Fibroblast of skin of abdomen (primary cell): ENCODE results near the gene SYTL5.
A peak's percentile ranks its signal among the peaks of the same experiment; 100 is the strongest.

ENCODE experiments used
- DNase-seq: peaks from one replicate; pipeline ENCODE4 v3.0.0-alpha.2; 2013

Gene SYTL5

GRCh38 chrX:38150993-38151392 is 144.6 kb downstream of the SYTL5 start:
- DNase-seq = no peak

GRCh38 chrX:38151441-38151840 is 145.1 kb downstream of the SYTL5 start:
- peak; percentile 92 for DNase-seq

GRCh38 chrX:38154340-38154739 is 148.0 kb downstream of the SYTL5 start:
- DNase-seq = no peak

GRCh38 chrX:38154818-38155217 is 148.5 kb downstream of the SYTL5 start:
- DNase-seq = no peak

- no peak for DNase-seq
Measured at GRCh38 chrX:38156838-38157237, 150.5 kb downstream of the SYTL5 start.

GRCh38 chrX:38163193-38163592 is 156.8 kb downstream of the SYTL5 start:
- no peak for DNase-seq

- DNase-seq = no peak
Measured at GRCh38 chrX:38165023-38165422, 158.7 kb downstream of the SYTL5 start.

GRCh38 chrX:38166478-38167083 is 160.2 kb downstream of the SYTL5 start:
- peak; percentile 10 for DNase-seq

- no peak for DNase-seq
Measured at GRCh38 chrX:38170556-38170955, 164.2 kb downstream of the SYTL5 start.

- no peak for DNase-seq
Measured at GRCh38 chrX:38172596-38172995, 166.2 kb downstream of the SYTL5 start.

GRCh38 chrX:38175139-38175538 is 168.8 kb downstream of the SYTL5 start:
- DNase-seq = peak; percentile 18

GRCh38 chrX:38178396-38178795 is 172.0 kb downstream of the SYTL5 start:
- DNase-seq = no peak
